GM10266 (cell line): Measurements from ENCODE around the gene CAMSAP1.

Experiments used
- DNase-seq: peaks from one replicate; pipeline ENCODE4 v3.0.0; 2012; ENCODE audit errors: extremely low spot score
- TF ChIP-seq, protein P1 (sequence below): IDR thresholded peaks from 2 replicates; pipeline ENCODE4 v1.5.1; 2012; ENCODE audit warnings: mild to moderate bottlenecking, low read depth; ENCODE audit not compliant: control insufficient read depth, insufficient read depth; ENCODE audit errors: missing control alignments

Gene CAMSAP1

DNA sequence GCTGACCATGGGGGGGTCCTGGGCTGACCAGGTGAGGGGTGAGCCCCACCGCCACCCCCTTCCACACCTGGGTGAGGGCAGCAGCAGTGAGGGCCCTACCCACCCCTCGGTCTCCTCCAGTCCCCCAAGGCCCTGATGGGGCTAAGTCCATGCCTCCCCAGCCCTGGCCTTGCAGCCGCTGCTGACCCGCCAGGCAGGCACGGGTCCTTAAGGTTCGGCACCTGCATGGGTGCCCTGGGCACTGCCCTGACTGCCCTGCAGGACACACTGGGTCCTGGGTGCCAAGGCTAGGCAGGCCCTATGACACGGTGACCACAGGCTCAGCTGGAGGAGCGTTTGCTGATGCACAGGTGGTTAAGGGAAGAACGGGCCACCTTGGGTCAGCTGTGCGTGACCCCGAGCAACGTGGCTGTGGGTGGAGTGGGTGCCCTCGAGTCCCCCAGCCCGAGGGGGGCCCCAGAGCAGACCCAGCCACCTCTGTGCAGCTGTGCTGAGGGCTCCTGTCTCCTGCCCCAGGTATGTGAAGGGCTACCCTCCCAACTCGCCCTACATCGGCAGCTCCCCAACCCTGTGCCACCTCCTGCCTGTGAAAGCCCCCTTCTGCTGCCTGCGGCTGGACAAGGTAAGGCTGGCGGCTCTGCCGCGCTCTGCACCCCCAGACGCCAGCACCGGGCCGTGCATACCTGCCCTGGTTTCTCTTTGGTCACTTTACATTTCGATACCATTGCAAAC lies 132.4 kb downstream of the CAMSAP1 start:
- DNase-seq: no peak
- TF ChIP-seq, protein P1, sequence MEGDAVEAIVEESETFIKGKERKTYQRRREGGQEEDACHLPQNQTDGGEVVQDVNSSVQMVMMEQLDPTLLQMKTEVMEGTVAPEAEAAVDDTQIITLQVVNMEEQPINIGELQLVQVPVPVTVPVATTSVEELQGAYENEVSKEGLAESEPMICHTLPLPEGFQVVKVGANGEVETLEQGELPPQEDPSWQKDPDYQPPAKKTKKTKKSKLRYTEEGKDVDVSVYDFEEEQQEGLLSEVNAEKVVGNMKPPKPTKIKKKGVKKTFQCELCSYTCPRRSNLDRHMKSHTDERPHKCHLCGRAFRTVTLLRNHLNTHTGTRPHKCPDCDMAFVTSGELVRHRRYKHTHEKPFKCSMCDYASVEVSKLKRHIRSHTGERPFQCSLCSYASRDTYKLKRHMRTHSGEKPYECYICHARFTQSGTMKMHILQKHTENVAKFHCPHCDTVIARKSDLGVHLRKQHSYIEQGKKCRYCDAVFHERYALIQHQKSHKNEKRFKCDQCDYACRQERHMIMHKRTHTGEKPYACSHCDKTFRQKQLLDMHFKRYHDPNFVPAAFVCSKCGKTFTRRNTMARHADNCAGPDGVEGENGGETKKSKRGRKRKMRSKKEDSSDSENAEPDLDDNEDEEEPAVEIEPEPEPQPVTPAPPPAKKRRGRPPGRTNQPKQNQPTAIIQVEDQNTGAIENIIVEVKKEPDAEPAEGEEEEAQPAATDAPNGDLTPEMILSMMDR: no peak

DNA sequence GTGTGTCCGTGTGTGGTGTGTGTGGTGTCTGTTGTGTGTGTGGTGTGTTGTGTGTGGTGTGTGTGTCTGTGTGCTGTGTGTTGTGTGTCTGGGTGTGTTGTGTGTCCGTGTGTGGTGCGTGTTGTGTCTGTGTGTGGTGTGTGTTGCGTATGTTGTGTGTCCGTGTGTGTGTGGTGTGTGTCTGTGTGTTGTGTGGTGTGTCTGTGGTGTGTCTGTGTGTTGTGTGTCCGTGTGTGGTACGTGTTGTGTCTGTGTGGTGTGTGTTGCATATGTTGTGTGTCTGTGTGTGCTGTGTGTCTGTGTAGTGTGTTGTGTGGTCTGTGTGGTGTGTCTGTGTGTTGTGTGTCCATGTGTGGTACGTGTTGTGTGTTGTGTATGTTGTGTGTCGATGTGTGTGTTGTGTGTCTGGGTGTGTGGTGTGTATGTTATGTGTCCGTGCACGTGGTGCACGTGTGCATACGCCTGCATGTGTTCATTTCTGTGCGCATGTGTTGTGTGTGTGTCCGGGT lies 133.1 kb downstream of the CAMSAP1 start:
- DNase-seq: no peak
- TF ChIP-seq, protein P1: no peak

DNA sequence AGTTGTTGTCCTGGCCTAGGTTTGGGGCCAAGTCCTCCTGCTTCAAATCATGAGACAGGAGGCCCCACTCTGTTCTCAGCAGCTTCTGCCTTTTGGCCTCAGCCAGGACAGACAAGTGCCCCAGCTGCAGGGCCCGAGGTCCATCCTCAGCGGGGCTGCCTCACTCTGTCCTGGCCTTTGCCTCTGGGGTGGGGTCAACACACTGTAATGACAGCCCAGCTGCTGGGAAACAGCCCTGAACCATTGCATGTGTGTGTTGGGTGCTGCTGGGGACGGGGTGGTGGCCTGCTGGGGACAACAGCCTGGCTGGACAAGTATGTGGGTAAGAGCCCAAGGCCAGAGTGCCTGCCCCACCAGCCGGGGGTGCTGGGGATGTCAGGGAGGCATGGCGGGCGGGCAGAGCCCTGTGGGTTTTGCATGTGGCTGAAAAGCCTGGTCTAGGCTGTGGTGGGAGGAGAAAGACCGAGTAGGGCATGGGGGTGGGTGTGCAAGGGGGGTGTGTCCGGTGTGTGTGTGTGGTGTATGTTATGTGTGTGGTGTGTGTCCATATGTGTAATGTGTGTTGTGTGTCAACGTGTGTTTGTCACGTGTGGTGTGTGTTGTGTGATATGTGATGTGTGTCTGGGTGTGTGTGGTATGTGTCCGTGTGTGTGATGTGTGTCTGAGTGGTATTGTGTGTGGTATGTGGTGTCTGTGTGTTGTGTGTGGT lies 133.7 kb downstream of the CAMSAP1 start:
- no peak for DNase-seq
- TF ChIP-seq, protein P1: no peak

DNA sequence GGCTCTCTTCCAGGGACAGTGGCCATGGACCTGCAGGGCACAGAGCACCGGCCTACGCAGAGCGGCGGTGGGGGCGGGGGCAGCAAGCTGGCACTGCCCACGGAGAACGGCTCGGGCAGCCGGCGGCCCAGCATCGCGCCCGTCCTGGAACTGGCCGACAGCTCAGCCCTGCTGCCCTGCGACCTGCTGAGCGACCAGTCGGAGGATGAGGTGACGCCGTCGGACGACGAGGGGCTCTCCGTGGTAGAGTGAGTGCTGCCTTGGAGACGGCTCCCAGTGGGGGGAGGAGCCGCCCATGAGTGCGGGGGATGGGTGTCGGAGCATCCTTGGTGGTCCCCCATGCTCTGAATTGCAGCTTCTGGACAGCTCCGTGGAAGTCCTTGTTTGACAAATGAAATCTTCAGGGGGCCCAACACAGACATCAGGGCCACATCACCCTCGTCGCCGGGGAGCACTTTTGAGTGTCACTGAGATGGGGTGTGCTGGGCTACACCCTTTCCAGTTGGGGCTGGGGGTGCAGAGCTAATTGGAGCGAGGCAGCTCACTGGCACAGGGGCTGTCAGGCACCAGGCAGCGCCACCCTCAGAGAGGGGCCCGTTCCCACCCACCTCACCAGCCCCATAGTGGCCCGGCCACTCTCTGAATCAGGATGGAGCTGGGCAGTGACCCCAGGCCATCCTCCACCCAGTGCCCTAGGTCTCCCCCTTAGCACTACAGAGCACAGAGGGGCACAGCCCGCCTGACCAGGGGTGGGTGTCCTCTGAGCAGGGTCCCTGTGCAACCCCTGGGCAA lies 134.4 kb downstream of the CAMSAP1 start:
- TF ChIP-seq, protein P1: no peak
- no peak for DNase-seq

DNA sequence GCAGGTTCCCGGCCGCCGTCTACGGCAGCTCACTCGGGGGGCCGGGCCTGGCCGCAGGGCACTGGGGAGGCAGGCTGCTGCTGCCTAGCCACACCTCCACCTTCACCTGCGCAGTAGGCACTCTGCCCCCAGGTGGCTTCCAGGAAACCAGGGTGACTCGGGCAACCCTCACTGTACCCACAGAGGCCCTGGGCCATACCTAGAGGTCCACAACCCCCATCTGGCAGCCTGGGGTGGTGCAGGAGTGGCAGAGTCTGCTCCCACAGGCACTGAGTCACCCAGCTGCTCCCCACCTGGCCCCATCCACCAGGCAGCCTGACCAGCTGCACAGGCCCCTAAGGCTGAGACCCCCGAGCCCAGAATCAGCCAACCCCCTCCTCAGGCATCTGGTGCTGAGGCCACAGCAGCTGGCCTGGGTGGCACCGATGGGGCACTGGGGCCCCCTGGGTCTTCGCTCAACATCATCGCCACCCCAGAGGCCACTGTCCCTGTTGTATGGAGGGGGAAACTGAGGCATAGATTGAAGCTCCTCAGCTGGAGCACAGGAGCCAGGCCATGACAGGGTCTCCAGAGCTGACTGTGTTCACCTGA lies 135.2 kb downstream of the CAMSAP1 start:
- TF ChIP-seq, protein P1: no peak
- DNase-seq: no peak

DNA sequence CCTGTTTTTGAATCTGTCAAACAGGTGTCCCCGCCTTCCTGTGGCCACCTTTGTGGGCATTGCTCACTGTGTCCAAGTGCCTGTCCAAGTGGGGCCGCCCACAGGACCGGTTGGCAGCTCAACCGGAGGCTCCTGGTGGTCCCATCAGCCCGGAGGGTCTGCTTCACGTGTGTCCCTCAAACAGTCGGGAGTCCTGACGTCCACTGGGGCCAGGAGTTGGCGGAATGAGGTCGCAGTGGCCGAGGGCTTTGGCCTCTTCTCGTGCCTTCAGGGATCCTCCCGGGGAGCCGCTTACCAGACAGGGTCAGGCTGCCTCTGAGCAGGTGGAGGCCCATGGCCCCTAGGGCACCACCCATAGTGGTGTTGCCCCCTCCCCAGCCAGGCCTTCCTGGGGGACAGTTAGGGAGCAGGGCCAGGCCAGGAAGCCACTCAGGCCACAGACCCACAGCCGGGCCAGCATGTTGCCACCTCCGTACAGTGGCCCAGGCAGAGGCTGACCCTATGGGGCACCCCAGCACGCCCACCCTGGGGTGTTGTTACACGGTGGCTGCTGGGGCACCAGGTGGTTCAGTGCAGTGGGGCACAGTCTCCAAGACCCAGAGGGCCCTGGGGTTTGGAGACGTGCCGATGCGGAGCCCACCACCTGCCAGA lies 135.8 kb downstream of the CAMSAP1 start:
- DNase-seq: no peak
- TF ChIP-seq, protein P1: no peak
